Head of caudate nucleus (tissue), 42 donors: Measurements from ENCODE around the gene DNAI2.
A peak's percentile ranks its signal among the peaks of the same experiment; 100 is the strongest.

Experiments used
- DNase-seq, 42 donors: peaks; one replicate each; pipeline versions ENCODE4 v3.0.0 to v3.0.0-alpha.2; 2020 to 2021; ENCODE audit warnings: mixed read lengths in 7 of 42
- intact Hi-C: fragments of 100-400 bp; cut with DNase I; formaldehyde crosslinking; loops from one replicate; pipeline ENCODE4 v1.15.0; 2022

DNAI2 gene

DNA sequence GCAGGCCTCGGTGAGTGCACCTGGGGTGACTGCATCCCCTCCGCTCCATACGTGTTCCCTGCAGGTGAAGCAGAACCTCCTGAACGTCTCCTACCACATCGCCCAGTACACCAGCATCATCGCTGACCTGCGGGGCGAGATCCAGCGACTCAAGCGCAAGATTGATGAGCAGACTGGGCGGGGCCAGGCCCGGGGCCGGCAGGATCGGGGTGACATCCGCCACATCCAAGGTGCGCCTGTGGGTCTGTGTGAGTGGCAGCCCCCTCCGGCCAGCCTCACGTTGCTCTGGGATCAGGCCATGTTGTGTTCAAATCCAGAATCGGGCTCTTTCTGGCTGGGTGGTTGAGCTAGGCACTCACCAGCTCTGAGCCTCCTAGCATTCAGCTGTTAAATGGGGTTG is 75.1 kb downstream of the DNAI2 start:
- intact Hi-C loops: no loop called here
- DNase-seq: no peak

DNA sequence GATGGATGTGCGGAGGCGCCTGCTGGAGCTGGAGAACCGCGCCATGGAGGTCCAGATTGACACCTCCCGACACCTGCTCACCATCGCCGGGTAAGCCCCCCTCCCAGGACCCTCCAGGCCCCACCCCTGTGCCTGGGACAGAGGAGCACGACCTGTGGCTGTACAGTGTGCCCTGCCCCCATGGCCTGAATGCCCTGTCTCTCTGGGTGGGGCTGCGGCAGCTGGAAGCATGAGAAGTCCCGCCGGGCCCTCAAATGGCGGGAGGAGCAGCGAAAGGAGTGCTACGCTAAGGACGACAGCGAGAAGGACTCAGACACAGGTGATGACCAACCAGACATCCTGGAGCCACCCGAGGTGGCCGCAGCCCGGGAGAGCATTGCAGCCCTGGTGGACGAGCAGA is 76.5 kb downstream of the DNAI2 start:
- intact Hi-C loops: loop anchor here (5.0 kb wide), 1 partner anchor 38 kb away; no protein-coding TSS in a partner anchor
- peak in 1 of 42 donors; percentile 14 for DNase-seq

DNA sequence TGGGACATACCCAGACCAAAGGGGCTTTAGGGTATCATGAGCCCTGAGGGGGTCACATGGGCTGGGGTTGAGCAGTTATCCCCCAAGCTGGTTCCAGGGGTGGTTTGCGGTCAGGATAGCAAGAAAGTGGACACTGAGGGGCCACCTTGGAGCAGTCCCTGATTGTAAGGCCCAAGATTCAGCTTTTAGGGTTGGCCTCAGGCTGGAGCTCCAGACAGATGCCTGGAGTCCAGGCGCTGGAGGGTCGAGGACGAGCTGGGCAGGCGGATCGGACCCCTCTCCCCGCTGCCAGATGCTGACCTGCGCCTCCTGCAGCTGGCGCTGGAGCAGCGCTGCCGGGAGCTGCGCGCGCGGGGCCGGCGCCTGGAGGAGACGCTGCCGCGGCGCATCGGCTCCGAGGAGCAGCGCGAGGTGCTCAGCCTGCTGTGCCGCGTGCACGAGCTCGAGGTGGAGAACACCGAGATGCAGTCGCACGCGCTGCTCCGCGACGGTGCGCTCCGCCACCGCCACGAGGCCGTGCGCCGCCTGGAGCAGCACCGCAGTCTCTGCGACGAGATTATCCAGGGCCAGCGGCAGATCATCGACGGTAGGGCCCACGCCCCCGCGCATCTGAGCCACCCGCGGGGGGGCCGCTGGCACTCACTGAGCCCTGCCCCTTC is 77.6 kb downstream of the DNAI2 start:
- intact Hi-C loops: loop anchor here (5.0 kb wide), 1 partner anchor 39 kb away; no protein-coding TSS in a partner anchor
- DNase-seq: peak in 9 of 42 donors; percentile 27 to 58 (median 39)

DNA sequence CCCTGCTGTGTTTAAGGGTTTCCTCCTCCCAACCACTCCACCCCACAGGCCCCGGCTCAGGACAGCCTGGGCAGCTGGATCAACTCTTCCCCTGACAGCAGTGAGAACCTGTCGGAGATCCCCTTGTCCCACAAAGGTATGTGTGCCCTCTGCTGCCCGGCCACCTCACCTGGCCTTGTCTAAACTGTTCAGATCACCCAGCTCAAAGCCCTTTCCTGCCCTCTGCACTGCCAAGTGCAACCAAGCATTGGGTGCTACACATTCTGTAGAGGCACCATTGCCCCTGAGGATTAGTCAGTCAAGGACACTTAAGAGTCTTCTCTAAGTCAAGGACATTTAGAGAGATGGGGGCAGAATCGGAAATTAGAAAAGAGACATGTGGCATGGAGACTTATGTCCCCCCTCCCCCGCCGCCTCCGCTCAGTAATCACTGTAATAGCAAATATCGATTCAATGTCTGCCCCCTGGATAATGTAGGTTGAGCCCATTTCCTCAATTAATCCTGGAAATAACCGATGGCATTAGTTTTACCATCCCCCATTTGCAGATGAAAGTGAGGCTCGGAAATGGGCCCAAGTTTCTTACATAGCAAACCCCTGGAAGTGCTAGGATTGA is 79.5 kb downstream of the DNAI2 start:
- intact Hi-C loops: loop anchor here (5.0 kb wide), 1 partner anchor 41 kb away; no protein-coding TSS in a partner anchor

DNA sequence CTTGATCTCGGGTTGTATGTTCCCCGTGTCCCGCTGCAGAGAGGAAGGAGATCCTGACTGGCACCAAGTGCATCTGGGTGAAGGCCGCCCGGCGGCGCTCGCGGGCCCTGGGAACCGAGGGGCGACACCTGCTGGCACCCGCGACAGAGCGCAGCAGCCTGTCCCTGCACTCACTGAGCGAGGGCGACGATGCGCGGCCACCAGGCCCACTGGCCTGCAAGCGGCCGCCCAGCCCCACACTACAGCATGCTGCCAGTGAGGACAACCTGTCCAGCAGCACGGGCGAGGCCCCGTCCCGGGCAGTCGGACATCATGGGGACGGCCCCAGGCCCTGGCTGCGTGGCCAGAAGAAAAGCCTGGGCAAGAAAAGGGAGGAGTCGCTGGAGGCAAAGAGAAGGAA is 80.1 kb downstream of the DNAI2 start:
- intact Hi-C loops: loop anchor here (5.0 kb wide), 1 partner anchor 42 kb away; no protein-coding TSS in a partner anchor

More for the DNA sequence above, 79.5 kb downstream of the DNAI2 start:
- no peak for DNase-seq

DNA sequence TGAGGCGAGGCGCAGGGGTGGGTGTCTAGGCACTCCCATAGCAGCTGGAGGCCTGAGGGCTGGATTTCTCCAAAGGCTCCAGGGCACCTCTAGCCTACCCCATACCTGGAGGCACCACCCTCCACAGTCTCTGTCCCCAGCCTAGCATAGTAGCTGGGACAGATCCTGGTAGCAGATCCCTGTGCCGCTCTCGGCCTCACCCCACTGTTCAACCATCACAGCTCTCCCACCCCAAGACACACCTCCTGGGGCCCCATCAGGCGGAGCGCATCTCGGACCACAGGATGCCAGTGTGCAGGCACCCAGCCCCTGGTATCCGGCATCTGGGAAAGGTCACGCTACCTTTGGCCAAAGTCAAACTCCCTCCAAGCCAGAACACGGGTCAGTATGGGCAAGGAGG is 80.5 kb downstream of the DNAI2 start:
- intact Hi-C loops: loop anchor here (5.0 kb wide), 1 partner anchor 42 kb away; no protein-coding TSS in a partner anchor
- DNase-seq: no peak

More for the DNA sequence above, 80.1 kb downstream of the DNAI2 start:
- DNase-seq: peak in 28 of 42 donors; percentile 34 to 85 (median 54)

DNA sequence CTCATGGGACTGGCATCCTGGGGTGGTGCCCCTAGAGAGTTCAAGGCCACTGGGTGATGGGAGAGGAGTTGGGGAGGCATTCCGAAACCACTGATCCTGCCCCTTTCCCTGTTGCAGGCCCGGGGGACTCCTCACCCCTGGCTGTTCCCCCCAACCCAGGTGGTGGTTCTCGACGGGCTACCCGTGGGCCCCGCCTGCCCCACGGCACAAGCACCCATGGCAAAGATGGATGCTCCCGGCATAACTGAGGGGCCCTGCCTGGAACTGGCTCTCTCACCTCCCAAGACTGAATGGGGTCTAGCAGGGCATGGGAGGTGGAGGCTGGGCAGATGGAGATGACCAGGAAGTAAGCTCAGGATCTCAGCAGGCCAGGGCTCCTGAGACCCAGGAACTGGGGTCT is 81.0 kb downstream of the DNAI2 start:
- intact Hi-C loops: no loop called here
- no peak for DNase-seq

DNA sequence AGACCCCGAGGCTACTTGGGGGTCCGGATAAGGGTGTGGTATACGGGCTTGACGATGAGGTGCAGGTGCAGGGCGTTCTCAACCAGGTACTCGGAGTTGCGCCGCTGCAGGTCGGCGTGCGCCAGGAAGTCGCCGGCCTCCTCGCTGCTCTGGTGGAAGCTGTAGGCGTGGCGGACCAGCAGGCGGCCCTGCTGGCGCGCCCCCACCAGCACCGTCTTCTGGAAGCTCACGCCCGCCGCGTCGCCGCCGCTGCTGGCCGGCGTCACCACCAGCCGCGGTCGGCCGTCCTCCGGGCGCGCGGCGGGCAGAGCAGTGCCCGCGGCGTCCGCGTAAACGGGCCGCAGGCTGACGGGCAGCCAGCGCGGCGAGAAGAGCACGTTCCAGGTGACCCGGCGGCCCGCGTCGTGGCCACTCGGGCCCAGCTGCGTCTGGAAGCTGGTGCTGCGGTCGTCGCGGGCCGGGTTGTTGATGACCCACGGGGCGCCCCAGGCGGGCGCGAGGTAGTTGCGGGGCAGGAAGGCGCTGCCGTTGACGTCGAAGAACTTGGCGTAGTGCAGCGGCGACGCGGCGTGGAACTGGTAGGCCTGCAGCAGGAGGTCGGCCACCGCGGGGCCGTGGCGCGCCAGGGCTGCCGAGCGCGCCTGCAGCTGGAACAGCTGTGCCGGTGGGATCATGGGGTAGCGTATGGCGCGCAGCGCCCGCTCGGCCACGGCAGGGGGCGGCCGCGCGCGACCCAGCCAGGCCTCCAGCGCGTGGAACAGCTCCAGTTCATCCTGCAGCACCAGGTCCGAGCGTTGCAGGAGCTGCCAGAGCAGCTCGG is 82.8 kb downstream of the DNAI2 start:
- DNase-seq: no peak
- intact Hi-C loops: no loop called here

DNA sequence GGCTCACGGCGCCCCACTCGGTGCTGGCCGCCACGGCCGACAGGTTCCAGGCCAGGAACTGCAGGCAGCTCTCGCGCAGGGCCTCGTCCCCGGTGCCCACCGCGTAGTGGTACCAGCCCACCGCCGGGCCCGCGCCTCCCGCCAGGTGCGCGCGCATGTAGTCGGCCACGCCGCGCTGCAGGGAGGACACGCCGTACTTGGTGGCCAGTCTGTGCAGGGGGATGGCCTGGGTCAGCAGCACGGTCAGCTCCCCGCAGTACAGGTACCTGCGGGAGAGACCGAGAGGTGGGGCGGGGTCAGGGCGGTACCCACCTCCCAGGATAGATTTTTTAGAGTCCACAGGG is 83.4 kb downstream of the DNAI2 start:
- intact Hi-C loops: no loop called here
- no peak for DNase-seq

DNA sequence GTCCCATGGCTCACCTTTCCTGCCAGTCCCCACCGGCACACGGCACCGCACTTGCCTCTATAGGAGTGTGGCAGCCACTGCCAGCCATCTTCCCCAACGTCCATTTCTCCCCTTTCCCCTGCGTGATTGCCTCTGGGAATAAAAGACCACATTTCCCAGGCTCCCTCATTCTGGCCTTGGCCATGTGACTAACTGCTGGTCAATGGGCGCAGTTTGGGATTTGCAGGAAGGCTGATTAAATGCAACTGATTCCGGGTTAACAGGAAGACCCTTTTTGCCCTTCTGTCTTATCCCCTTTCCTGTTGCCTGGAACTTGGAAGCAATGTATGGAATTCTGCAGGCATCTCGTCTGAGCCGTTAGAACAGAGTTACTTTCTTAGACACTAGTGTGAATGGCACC is 84.7 kb downstream of the DNAI2 start:
- intact Hi-C loops: no loop called here
- no peak for DNase-seq

DNA sequence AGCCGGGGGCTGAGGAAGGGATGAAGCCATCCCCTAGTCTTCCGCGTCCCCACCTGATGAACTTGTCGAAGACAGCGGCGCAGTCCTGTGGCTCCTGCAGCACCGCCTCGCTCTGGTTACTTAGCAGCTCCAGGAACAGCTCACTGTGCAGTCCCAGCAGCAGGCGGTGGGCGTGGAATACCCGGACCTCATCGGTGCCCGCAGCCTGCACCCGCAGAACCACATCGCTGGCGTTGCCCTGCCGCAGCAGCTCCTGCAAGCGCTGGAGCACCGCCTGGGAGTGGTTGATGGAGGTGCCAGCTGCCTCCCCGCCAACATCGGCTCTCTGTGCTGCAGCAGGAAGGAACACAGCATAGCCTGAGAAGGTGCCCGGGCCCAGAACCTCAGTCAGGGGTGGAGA is 85.9 kb downstream of the DNAI2 start:
- no peak for DNase-seq
- intact Hi-C loops: loop anchor here (2.0 to 5.0 kb wide), 2 partner anchors 53 to 148 kb away; partner anchors contain the start of gene TTYH2

DNA sequence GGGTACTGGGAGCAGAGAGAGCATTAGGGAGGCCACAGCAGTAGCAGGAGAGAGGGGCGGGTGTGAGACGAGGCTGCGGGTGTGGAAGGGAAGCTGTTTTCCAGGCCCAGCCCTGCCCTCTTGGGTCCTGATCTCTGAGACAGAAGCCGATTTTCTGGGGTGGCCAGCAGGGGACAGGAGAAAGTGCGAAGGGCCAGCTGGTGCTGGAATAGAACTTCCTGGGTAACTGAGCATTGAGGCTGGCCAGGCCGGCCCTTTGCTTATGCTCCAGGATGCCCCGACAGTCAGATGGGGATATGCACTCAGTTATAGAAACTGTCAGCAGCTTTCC is 86.8 kb downstream of the DNAI2 start:
- intact Hi-C loops: loop anchor here (2.0 to 5.0 kb wide), 2 partner anchors 54 to 149 kb away; partner anchors contain the start of gene TTYH2
- peak in 7 of 42 donors; percentile 23 to 47 (median 35) for DNase-seq

DNA sequence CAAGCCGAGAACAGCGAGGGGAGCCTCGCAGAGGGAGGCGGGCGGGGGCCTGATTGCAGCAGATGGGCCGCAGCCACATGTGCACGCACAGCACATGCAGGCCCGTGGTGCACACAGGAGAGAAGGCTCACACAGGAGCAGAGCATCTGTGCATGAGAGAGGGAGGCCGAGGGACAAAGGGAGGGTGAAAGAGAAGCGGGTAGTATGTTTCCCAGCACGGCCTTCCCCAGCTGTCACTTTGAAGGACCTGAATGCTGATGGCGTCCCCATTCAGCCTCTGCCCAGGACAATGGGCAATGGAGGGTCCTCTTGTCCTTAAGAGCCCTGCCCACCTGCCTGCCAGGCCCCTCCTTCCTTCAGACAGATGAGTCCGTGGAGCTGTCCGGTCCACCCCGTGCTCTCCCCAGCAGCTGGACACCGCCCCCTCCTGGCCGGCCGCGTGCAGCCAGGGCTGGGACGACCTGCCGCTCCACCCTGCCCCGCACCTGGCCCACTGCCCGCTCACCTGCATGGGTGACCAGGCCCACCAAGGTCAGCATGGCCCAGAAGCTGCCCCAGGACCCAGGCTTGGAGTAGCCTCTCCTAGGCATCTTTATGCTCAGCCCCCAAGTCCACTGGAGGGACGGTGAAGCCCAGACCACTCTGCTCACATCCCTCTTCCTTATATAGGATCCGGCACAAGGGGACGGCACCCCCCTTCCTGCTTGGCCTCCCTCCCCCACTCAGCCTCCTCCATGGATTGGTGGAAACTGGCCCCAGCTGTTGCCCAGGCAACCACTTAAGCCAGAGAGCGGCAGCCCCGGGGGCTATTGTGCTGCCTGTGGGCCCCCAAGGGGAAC is 87.4 kb downstream of the DNAI2 start, which contains the start of gene BTBD17:
Gene BTBD17, minus strand, starts transcription at position 639 of the 839 bp plus-strand sequence. Its CDS starts 49 bp downstream, at position 590.
- peak; percentile 38 to 91 (median 78) for DNase-seq
- intact Hi-C loops: loop anchor here (2.0 to 5.0 kb wide), 2 partner anchors 55 to 149 kb away; partner anchors contain the start of gene TTYH2

DNA sequence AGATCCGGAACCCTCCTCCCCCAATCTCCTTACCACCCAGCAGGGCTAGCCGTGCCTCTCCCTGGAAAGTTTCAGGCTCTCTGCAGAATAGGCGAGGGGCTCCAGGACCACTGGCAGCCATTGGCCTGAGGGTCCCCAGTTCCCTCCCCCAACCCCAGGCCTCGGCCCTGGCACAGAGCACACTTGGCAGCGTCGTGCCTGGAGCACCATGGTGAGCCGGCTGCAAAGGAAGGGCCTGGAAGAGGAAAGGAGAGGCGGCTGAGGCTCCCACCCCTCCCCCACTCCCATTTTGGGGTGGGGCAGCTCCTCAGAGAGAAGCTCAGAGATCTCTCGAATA is 88.0 kb downstream of the DNAI2 start:
- peak in 2 of 42 donors; percentile 31 to 32 for DNase-seq
- intact Hi-C loops: loop anchor here (5.0 kb wide), 1 partner anchor 150 kb away; the partner anchor contains the start of gene TTYH2

DNA sequence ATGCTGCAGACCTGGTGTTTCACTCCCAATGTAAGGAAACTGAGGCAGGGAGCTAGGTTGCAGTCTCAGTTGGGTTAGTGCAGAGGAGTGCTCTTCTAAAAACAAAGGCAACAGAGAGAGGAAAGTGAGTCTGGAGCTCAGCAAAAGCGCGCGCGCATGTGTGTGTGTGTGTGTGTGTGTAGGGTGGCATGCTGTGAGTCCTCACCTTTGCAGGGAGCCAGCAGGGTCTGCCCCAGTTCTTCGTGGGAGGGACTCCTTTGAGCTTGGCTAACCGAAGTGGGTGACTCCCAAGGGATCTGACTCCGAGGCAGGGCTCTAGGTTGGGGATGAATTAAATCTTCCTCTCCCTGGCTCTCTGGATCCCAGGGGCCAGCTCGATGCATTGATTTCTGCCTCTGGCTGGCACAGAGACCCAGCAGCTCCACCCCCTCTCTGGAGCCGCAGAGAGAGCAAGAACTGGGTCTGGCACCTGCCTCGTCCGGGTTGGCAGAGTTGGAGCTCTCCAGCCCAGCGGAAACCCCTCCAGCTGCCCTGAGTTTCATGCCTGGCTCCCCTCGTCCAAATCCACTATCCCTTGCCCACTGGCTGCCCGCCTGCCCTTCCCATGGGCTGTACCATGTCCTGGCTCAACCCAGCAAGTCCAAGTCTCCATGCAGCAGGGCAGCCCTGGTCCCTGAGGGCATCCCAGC is 88.9 kb downstream of the DNAI2 start:
- DNase-seq: peak in 37 of 42 donors; percentile 21 to 75 (median 59)

More for the DNA sequence above, 88.9 kb downstream of the DNAI2 start:
- intact Hi-C loops: loop anchor here (5.0 kb wide), 1 partner anchor 151 kb away; the partner anchor contains the start of gene TTYH2
